ENCODE measurements around the gene ANKRD31.

- no peak for TF ChIP-seq EZH2phosphoT487 (IDR thresholded peaks at IDR 0.05; ENCODE audit: borderline replicate concordance, low read length)
- TF ChIP-seq EZH2 (IDR thresholded peaks at IDR 0.05; ENCODE audit: low read length, unreplicated experiment): no peak
These were observed at the start of gene ANKRD31 for GRCh38 chr5:75236322-75237316.

All from PC-3 (cell line).